Smooth muscle cell of the brain vasculature (primary cell): Measurements from ENCODE around the gene SEPTIN10.
"Not testable (repeated sequence)": the region's sequence is repeated elsewhere in the genome, so short reads cannot be mapped to it uniquely, and the experiment has no call there.

ENCODE experiments used
- DNase-seq: peaks from one replicate; pipeline ENCODE4 v3.0.0-alpha.2; 2012; ENCODE audit warnings: low read depth, low spot score

Gene SEPTIN10

DNA sequence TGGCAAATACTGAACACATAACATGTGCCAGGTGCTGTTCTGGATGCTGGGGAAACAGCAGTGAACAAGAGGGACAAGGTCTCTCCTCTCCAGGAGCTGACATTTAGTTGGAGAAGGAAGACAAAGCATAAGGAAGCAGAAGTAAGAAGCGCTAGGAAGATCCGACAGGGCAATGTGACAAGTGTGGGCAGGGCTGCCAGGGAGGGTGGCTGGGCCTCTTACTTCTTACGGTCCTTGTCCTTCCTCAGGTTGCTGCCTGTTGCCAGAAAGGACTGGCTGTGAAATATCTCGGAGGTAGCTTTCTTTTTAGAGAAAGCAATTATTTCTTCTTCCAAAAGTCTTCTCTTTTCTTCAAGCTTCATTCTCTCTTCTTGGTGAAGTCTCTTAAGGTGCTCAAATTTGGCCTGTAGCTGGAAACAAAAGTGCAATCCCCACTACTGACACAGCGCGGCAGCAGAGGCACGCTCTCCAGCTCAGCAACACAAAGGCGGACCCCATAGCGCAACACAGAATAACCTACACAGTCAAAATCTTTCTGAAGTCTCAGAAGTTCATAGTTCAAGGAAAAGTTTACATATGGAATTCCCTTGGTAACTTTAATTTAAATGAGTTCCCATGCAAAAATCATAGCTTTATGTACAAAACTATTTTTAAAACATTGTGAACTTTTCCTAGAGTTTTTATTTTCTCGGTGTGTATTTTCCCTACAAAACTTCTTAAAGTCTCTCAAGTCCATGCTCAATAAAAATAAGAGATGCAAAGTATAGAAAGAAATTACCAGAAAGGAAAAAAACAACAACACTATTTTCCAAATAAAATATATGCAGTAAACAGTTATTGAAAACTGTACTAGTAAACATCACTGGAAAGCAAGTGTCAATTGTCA lies 67.7 kb downstream of the SEPTIN10 start:
- DNase-seq: peak; percentile 36

DNA sequence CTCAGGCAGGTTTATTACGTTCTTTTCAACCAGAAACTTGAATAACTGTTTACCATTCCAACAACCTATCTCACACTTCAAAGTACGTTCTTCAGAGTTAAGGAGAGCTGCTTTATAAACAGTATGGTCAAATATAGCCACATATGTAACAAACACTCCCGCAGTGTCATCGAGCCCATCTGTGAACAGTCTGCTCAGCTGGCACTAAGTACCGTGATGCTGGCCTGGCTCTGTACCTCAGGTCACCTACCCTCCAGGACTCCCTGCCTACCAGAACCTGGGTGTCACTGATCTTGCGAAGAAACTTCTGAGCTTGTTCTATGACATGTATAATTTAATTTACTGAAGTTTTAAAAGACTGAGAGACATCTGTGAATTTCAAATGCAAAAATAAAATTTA lies 71.4 kb downstream of the SEPTIN10 start:
- DNase-seq: no peak

DNA sequence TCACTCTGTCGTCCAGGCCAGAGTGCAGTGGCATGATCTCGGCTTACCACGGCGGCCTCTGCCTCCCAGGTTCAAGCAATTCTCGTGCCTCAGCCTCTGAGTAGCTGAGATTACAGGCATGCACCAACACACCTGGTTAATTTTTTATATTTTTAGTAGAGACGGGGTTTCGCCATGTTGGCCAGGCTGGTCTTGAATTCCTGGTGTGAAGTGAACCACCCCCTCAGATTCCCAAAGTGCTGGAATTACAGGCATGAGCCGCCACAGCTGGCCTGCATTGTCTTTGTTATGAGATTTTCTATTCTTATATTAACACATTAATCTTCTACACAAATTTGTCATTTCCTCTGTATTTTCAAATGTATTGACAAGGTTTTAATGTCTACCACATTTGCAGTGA lies 75.2 kb downstream of the SEPTIN10 start:
- DNase-seq: no peak

DNA sequence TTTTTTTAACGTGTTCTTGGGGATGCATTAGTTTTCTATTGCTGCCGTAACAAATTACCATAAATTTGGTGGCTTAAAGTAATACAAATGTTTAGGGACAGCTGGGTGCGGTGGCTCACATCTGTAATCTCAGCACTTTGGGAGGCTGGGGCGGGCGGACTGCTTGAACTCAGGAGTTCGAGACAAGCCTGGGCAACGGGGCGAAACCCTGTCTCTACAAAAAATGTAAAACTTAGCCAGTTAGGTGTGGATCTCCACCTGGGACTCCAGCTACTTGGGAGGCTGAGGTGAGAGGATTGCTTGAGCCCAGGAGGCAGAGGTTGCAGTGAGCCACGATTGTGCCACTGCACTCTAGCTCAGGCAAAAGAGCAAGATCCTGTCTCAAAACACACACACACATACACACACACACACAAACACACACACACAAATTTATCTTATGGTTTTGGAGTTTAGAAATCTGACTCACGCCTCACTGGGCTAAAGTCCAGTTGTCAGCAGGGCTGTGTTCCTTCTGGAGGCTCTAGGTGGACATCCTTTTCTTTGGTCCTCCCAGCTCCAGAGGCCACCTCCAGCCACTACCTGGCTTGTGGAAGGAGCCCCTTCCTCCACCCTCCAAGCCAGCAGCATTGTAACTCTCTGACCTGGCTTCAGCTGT lies 76.1 kb downstream of the SEPTIN10 start:
- no peak for DNase-seq

DNA sequence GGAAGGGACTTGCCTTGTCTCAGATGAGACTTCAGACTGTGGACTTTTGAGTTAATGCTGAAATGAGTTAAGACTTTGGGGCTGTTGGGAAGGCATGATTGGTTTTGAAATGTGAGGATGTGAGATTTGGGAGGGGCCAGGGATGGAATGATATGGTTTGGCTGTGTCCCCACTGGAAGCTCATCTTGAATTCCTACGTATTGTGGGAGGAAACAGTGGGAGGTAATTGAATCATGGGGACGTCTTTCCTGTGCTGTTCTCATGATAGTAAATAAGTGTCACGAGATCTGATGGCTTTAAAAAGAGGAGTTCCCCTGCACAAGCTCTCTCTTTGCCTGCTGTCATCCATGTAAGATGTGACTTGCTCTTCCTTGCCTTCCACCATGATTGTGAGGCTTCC lies 77.2 kb downstream of the SEPTIN10 start:
- DNase-seq: not testable (repeated sequence)

DNA sequence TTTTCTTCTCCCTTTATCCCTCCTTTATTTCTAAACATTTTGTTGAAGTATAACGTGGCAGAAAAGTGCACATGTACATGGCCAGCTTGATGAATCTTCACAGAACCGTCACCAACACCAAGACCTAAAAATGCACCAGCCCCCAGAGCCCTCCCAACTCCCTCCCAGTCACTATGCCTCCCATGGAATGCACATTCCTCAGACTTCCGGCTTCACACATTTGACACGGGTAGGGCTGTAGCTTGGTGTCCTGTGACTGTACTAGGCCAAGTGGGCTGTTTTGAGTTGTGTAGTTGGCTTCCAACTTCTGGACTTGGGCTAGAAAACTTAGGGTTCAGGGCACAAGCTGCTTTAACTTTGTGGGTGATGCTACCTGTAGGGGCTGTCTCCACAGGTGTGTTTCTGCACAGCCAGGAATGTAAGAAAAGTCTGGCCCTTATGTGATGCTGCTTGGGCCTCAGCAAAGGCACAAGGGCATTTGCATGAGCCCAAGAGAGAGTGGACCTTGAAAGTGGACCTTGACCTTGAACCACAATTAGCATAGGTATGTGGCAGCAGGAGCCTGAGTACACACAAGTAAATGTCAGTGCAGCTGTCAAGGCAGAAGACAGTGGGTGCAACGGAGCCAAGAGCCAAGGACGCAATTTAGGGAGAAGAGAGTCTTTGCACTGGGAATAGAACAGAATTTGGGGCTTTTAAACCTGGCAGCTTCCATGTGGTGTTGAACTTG lies 78.4 kb downstream of the SEPTIN10 start:
- no peak for DNase-seq

DNA sequence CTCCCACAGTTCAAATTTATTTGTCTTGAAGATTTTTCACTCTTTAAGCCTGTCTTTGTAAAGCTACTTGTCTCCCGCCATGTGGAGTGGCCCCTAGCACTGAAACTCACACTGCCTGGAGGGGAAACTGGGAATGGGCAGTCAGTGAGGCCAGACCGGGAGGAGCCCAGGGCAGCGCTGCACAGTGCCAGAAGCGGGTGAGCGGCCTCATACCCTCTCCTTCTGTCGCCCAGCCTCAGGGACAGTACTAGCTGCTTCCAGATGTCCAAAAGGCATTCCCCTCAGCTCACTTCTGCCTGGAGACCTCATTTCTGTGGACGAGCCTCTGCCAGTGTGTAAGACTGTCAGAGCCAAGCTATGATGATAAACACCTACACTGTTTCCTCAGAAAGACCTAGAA lies 79.9 kb downstream of the SEPTIN10 start:
- DNase-seq: no peak

DNA sequence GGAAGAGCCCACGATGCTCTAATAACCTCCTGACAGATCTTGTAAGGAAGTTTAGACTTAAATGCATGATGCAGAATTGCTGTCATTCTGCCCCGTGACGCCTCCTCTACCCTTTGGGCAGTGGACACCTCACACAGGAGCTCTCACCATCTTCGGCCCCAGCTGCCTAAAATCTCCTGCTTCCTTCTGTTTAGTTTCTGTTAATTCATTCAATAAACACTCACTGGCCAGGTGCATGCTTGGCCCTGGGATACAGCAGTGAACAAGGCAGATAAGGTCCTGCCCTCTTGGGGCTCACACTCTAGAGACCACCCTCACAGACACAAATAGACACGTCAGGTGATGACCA lies 81.1 kb downstream of the SEPTIN10 start:
- DNase-seq: no peak

DNA sequence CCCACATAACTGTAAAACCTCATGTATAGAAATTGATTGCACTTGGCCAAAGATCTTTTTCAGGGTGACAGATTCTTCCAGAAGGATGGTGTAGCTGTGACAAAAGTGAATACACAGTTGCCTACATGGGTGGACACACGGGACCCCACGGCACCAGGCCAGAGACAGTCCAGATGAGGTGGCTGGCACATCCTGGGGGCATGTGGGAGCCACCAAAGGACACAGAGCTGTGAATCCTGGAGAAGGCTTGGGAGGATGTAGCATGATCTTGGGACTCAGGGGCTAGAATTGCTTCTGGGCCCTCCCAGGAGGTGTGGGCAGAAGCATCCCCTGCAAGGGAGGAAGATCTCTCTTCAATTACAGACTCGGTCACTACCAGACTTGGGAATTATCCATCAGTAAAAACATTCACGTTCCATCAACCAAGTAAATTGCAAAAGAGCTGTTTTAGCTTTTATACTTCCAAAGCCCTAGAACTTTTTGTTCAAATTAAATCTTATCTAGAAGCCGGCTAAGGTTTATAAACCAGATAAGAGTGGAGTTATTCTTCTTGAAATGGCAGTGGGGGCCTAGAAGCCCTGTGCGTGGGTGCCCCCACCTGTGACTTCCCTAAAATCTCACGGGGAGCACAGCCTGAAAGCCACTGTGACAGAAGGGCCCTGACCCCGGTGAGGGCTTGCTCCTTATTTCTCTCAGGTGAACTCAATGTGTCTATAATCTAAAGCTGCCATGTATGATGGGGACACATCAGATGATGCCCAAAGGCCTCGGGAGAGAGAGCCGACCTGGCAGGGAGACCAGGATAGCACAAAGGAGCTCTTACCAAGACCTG lies 81.7 kb downstream of the SEPTIN10 start:
- DNase-seq: no peak

DNA sequence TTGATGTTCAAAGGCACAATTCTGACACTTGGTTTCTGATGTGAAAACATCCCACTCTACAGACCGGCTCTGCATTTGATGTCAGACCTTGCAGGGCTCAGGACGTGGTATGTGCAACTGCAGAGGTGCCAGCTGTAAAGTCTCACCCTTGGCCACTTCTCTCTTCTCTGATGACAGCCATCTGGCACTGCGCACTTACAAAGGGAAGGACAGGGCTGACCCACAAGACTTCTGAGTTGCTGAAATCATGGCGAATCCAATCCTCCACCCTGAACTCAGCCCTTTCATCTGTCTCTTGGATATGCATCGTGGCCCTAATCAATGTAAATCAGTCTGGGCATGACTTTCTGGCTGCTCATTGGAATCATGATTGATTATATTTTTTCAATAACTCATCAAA lies 82.5 kb downstream of the SEPTIN10 start:
- no peak for DNase-seq

DNA sequence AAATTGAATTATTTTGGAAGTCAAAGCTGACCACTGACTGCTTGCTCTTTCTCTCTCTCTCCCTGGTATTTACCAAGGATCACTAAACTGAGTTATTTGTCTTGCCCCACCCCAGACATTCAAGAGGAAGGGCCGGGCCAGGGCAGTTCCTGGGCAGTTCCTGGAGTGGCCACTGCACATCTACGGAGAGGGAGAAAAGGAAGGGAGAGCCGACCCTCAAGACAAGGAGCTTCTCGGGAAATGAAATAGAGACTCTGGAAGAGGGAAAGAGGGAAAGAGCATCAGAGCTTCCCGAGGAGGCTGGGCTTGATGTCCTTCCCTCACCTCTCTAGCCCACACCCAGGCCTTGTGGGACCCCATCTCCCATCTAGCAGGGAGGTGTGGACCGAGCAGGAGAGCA lies 83.1 kb downstream of the SEPTIN10 start:
- no peak for DNase-seq

DNA sequence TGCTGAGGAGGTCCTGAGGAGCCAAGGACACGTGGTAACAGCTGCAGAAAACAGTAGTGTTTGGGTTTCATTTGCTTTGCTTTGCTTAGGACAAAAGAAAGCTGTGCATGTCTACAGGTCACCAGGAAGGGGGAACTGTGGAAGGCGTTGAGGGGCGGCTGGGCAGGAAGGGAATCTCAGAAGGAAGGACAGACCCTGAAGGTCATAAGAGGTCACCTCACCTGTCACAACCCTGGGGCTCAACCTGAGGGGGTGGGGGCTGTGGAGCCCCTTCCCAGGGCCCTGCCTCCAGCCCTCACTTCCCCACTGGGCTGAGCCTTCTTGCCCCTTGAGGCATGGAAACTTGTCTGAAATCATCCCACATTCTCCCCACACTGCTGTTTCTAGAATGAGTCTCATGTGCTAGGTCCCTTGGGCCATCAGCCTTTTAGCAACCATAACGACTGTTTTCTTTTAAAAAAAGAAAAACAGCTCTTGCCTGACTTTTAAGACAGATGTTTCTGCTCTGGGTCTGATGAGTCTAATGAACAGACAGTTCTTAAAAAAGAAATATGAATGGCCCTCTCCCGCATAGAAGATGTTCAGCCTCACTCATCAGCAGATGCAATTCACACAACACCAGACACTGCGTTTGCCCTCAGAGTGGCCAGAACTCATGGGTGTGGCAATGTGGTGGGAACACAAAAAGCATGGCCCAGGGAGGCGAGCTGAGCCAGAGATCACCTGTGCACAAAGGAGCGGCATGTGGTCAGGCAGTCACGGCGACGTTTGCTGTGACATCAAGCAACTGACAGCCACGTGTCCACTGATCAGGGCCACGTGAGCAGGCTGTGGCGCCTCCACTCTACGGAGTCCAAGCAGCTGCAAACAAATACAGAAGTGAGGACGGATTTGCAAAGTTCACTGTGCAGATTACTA lies 84.0 kb downstream of the SEPTIN10 start:
- DNase-seq: no peak

DNA sequence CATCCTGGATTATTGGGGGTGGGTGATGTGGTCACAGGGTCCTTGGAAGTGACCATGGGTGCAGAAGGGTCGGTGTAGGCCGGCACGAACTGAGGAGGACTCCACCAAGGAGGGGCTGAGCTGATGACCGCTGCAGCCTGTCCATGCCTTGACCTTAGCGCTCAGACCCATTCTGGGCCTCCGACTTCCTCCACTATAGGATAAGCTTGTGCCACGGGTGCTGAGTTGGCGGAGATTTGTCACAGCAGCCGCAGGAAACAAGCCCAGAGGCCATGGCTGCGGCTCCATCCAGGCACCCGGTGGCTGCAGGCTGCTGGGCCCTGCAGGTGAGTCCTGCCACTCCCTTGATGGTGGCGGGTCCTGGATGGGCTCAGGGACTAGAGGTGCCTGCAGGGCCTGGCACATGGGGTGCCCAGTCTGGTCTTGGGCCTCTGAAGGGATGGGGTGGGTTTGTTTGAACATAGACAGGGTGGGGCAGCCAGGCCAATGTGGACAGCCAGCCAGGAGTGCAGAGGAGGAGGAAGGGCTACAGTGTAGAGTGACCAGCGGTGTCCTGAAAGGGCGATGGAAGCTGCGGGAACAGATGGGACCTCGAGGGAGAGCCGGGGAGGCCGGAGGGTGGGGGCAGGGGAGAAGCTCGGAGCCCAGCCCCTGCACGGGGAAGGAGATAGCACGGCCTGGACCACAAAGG lies 84.8 kb downstream of the SEPTIN10 start:
- DNase-seq: no peak

DNA sequence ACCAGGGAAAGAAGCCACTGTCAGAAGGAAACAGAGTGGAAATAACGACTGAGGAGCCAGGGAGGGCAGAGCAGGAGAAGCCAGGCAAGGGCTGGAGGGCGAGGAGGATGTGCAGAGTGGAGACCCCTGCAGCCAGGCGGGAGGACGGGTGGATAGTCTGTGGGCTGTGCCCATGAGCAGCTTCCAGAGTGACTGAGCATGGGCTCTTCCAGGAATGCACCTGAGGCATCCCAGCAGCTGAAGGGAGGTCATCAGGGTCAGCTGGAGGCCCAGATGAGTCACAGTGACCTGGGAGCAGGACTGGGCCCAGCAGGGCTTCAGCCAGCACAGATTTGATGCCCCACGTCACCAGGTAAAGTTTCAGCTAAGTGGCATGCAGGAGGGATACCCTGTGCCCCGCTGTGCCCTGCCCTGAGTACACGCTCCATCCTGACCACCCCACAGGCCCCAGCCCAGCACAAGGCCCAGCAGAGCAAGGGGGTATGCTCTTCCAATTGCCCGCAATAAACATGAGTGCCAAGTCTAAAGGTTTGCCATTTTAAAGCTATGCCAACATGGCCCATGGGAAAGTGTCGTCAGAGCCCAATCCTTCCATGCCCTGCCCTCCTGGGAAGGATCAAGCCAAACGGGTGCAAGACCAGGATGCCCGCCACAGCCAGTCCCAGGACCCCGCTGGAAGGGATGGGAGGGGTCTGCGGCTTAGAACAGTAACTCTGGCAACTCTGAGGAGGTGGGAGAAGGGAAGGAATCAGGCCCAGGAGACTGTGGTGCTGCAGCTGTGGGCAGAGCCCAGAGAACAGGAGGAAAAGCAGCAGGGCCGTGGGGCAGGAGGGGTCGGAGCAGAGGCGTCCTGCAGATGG lies 85.7 kb downstream of the SEPTIN10 start:
- no peak for DNase-seq

DNA sequence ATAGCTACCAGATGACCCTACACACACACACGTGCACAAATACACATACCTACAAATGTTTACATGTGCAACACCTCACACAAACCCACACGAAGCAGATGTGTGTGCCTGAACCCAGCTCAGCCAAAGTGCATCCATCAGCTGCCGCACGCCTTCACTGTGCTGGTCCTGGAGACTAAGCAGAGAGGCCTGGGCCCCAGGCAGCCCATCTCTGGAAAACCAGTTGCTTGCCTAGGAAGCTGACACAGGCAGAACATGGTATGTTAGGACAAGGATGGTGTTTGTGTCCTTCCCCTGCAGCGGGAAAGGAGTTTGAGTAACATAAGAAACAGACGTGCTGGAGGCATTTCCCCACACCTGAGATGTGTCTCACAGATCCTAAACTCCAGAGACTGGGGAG lies 86.7 kb downstream of the SEPTIN10 start:
- no peak for DNase-seq

DNA sequence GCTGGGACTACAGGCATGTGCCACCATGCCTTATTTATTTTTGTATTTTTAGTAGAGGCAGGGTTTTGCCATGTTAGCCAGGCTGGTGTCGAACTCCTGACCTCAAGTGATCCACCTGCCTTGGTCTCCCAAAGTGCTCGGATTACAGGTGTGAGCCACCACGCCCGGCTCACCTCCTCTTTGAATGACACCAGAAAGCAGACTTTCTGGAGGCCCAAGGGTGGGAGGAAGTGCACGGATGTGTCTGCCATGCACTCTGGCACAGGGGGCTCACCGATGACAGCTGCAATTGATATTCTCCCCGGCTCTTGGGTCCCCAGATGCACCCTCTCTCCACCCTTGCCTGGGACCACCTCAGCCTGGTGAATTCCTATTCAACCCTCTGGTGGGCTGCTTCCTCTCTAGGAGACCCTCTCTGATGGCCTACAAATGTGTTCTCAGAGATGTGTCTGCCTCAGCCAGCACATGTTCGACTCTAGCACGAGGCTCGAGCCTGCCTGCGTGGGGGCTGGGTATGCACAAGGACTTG lies 87.3 kb downstream of the SEPTIN10 start:
- DNase-seq: no peak

DNA sequence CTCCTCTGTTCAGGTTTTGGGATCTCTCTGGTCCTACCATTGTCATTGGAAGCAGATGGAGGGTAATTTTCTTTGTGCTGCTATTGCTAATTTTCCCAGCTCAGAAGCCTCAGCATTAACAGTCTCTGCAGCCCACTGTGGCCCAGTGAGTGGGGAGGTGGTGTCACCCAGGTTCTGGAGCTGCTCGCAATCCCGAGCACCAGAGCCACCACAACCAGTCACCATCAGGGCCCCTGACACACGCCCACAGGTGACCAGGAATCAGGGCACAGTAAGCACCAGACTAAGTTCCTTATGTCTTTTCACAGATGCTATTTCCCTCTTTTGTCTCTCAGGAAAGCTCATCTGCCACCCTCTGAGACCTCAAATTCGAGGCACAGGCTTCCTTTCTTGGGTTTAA lies 87.9 kb downstream of the SEPTIN10 start:
- no peak for DNase-seq

DNA sequence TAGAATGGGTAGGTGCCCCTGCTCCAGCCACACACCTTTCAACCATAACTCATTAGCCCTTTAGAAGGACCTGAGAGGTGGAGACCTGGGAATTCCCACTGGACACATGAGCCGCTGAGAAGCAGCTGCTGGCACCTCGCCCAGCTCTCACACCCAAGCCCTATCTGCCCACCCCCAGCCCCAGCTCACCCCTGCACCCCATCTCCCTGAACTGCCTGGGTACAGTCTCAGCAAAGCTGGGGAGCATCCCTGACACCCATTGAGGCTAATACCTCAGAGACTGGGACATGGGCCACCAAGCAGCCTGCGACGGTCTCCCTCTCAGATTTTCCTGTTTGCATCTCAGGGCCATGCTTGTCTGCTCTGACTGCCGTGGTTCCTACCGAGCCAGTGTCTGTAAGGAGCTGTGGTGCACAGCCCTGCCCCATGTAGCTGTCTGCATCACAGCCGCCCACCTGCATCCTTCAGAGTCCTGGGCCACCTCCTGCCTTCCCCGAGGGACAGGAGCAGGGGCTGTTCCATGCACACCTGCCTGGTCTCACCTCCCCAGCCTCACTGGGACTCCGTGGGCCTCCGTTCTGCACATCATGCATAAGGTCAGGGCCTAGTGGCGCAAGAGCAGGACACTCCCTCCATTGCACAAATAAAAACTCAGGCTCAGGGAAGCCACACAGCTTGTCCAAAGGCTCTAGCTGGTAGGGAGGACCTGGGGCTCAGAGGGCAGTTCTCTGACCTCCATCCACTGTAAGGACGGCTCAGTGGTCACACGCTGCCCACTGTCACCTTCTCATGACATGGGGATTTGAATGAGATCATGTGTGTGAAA lies 90.0 kb downstream of the SEPTIN10 start:
- no peak for DNase-seq
